Mucosa of descending colon (tissue), 3 donors: ENCODE measurements around the gene SH3GLB2. TPM values are rescaled to one million over a fixed set of nuclear protein-coding genes. Genes with fewer than 3 reads are reported as not detected.

Experiments used
- ATAC-seq: fragments of 200-7000 bp; cut with Tn5 transposase; one replicate; pipeline ENCODE4 v1.9.1; 2020; ENCODE audit warnings: mild to moderate bottlenecking, moderate library complexity
- DNase-seq, 3 donors: peaks; one replicate each; pipeline ENCODE4 v3.0.0-alpha.2; 2020
- H3K36me3 ChIP-seq: fragments of 200-600 bp; one replicate; pipeline ENCODE4 v1.8.0; 2021; ENCODE audit warnings: low read depth, mild to moderate bottlenecking
- H3K4me1 ChIP-seq: fragments of 200-600 bp; one replicate; pipeline ENCODE4 v1.8.0; 2021; ENCODE audit warnings: low read depth, mild to moderate bottlenecking
- H3K4me3 ChIP-seq: fragments of 200-600 bp; one replicate; pipeline ENCODE4 v1.8.0; 2021; ENCODE audit warnings: mild to moderate bottlenecking
- H3K9me3 ChIP-seq: fragments of 200-600 bp; one replicate; pipeline ENCODE4 v1.8.0; 2021; ENCODE audit warnings: mild to moderate bottlenecking
- CTCF ChIP-seq: fragments of 200-600 bp; IDR thresholded peaks from one replicate; pipeline ENCODE4 v1.8.0; 2022; ENCODE audit warnings: antibody characterized with exemption, mild to moderate bottlenecking
- intact Hi-C, 2 donors: fragments of 100-400 bp; cut with DNase I in 1 of 2; cut with micrococcal nuclease in 1 of 2; formaldehyde crosslinking; loops; one replicate each; pipeline versions ENCODE4 v1.11.0 to v1.11.1; 2022; cut with DNase I, micrococcal nuclease
- total RNA-seq, 3 donors: library from RNA; stranded (reverse); fragmentation: NEBNext Ultra II Directional in 2 of 3; extraction: Animal tissue kit (Norgen Biotek cat#: 25700) in 2 of 3; gene quantifications; one replicate each; pipeline versions ENCODE4 v1.2.1 to v1.2.4, GENCODE V29; 2021 to 2023
- donor health status: DM: no; HTN: no; CAD: no; lungs with moderate emphysema.
- donor health status: DM: no; HTN: no; CAD: no.
- donor health status: DM: no; HTN: yes; CAD: no.

SH3GLB2 gene
- total RNA-seq, 3 donors from 2014 or later, result 107 to 158 (median 128) TPM

DNA sequence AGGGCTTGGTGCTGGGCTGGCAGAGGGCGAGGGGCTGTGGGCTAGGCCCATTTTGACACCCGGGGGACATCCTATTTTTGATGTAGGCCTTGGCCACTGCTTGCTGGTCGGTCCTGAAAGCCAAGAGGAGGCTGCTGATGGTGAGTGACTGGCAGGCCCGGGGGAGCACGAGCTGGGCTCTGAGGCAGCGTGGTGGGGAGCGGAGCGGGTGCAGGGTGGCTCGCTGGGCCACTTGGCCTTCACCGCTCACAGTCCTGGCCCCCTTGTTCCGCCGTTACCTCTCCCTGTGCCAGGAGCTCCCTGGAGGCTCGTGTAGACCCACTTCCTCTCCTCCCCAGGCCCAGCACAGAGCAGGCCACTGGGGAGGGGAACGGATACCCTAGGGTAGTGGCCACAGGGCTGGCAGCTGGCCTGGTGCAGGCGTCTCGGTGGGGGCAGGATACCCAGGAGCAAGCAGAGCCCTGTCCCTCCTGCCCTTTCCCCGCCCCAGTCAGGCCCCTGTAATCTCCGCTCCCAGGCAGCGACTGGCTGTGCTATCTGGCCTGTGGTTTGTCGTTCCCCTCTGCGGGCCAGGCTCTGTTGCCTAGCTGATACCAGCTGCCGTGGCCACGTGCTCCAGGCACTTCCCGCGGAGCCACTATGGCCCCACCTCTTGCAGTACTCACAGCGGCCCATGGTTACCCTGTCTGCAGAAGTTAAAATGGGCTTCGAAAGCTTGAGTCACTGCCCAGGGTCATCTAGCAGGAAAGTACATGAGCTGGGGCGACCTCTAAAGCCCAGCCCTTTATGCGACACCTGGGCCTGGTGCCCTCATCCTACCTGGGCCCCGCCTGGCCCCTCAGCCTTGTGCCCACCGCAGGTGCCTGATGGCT lies 41.1 kb upstream of the SH3GLB2 start:
- ATAC-seq, result peak; percentile 80
- Histone ChIP-seq H3K36me3 (peaks cover 7% of the 10 kb centered on the region), H3K4me3 (no peak overlapping the region)

GRCh38 chr9:129068110-129068509 lies 40.0 kb upstream of the SH3GLB2 start:
- no peak for ATAC-seq
- Histone ChIP-seq H3K4me1 (peaks cover 5% of the 10 kb centered on the region), H3K4me3 (no peak overlapping the region), H3K9me3 (no peaks in the 10 kb centered on the region), H3K36me3 (peaks cover 7% of the 10 kb centered on the region)
- peak in 1 of 3 donors; percentile 27 for DNase-seq
- TF ChIP-seq CTCF, result no peak
- intact Hi-C loops, result no loop called here

More for the DNA sequence above, 41.1 kb upstream of the SH3GLB2 start:
- peaks cover 5% of the 10 kb centered on the region for H3K4me1 ChIP-seq
- no peak for TF ChIP-seq CTCF
- H3K9me3 ChIP-seq, result no peaks in the 10 kb centered on the region
- intact Hi-C loops, result no loop called here
- peak; percentile 61 to 84 (median 69) for DNase-seq

- intact Hi-C loops, result no loop called here
- DNase-seq, result no peak
- peaks cover 7% of the 10 kb centered on the region for H3K36me3 ChIP-seq
- TF ChIP-seq CTCF, result no peak
- no peak for ATAC-seq
- no peak overlapping the region for H3K4me3 ChIP-seq
- peaks cover 5% of the 10 kb centered on the region for H3K4me1 ChIP-seq
- H3K9me3 ChIP-seq, result no peaks in the 10 kb centered on the region
These were observed 36.4 kb upstream of the SH3GLB2 start for GRCh38 chr9:129064499-129064908.

- TF ChIP-seq CTCF, result no peak
These were observed 34.9 kb upstream of the SH3GLB2 start for GRCh38 chr9:129063061-129063460.

GRCh38 chr9:129060991-129061390 lies 32.9 kb upstream of the SH3GLB2 start:
- no peak for TF ChIP-seq CTCF
- intact Hi-C loops, result no loop called here
- no peaks in the 10 kb centered on the region for H3K9me3 ChIP-seq
- H3K4me3 ChIP-seq, result no peak overlapping the region
- ATAC-seq (no peak), DNase-seq (no peak)
- peaks cover 7% of the 10 kb centered on the region for H3K36me3 ChIP-seq
- H3K4me1 ChIP-seq, result no peaks in the 10 kb centered on the region

More at GRCh38 chr9:129063061-129063460, 34.9 kb upstream of the SH3GLB2 start:
- no peak for DNase-seq
- H3K36me3 ChIP-seq, result peaks cover 7% of the 10 kb centered on the region
- no peaks in the 10 kb centered on the region for H3K9me3 ChIP-seq
- H3K4me3 ChIP-seq, result no peak overlapping the region
- H3K4me1 ChIP-seq, result no peaks in the 10 kb centered on the region
- intact Hi-C loops, result no loop called here
- no peak for ATAC-seq
